SK-N-DZ (cell line): ENCODE measurements around the gene YJEFN3.

Source experiments
- DNase-seq: peaks from one replicate; pipeline ENCODE4 v3.0.0-alpha.2; 2015; ENCODE audit warnings: low spot score

YJEFN3 gene

DNA sequence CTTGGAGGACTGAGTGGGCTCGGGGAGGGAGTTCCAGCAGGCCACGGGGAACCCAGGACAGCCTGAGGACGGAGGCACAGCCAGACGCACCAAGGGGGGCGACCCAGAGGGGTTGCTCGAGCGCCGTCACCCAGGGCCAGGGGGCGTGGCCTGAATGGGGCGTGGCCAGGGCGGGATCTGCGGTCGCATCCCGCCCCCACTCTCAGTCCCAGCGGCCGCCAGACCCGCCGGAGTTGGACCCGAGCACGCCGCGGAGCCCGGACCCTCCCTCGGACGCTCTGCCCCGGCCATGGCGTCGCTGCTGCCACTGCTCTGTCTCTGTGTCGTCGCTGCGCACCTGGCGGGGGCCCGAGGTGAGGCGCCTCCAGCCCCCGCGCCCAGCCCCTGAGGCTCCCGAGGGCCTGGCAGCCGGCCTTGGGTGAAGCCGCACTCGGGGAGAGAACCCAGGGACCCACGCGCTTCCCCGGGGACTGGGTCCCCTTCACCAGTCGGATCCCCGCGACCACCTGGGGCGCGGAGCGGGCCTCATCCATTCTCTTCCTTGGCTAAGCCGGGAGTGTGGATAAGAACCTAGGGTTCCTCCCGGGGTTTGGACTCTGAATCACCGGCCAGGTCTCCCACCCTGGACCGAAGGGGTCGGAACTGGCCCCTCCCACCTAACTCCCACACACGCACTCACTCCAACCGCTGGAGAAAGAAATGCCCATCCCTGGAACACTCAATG lies 9.5 kb downstream of the YJEFN3 start, which contains the start of gene CILP2:
Gene CILP2, plus strand, starts transcription at position 205 of the 724 bp plus-strand sequence. Its CDS starts 85 bp downstream, at position 290.
- peak; percentile 50 for DNase-seq

DNA sequence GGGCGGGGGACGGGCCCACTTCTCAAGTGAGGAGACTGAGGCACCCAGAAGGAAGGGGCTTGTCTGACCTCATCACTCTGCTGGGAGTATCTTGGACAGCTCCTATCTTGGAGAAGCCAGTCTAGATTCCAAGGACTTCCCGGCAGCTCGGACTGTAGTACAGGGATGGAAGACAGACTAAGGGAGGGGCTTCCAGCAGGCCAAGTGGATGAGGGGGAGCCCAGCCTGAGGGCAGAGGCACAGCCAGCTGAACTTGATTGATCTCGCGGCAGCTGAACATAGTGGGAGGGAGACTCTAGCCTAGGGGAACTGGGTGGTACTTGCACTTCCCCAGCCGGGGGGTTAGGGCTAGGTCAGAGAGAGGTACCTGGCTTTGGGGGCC lies 10.1 kb downstream of the YJEFN3 start:
- no peak for DNase-seq

DNA sequence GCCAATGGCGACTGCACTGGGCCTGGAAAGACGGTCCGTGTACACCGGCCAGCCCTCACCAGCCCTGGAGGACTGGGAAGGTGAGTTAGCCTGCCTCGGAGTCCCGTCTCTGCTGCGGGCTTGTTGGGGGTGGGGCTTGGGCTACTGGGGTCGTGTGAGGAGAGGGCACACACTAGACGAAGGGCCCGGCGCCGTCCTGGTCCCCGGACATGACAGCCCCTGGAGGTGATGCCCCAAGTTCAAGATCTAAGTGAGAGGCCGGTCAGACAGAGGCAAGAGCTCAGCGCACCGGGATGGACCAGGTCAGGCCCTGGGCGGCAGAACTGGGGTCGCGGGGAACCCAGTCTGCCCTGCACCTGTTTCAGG lies 11.0 kb downstream of the YJEFN3 start:
- DNase-seq, result no peak

DNA sequence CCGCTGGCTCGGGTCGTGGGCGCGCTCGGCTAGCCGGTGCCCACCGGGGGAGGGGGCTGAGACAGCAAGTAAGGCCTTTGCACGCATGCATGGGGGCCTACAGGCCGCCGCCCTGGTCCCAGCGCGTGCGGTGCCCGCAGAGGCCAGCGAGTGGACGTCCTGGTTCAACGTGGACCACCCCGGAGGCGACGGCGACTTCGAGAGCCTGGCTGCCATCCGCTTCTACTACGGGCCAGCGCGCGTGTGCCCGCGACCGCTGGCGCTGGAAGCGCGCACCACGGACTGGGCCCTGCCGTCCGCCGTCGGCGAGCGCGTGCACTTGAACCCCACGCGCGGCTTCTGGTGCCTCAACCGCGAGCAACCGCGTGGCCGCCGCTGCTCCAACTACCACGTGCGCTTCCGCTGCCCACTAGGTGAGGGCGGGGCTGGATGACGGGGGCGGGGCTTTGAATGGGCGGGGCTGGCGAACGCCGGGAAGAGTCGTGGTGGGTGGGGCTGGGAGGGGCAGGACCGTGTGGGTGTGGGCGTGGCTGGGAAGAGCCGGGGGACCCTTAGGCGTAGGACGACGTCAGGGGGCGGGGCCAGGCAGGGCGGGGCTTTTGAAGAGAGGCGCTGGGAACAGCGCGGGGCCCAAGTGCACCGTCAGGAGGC lies 11.5 kb downstream of the YJEFN3 start:
- peak; percentile 40 for DNase-seq

DNA sequence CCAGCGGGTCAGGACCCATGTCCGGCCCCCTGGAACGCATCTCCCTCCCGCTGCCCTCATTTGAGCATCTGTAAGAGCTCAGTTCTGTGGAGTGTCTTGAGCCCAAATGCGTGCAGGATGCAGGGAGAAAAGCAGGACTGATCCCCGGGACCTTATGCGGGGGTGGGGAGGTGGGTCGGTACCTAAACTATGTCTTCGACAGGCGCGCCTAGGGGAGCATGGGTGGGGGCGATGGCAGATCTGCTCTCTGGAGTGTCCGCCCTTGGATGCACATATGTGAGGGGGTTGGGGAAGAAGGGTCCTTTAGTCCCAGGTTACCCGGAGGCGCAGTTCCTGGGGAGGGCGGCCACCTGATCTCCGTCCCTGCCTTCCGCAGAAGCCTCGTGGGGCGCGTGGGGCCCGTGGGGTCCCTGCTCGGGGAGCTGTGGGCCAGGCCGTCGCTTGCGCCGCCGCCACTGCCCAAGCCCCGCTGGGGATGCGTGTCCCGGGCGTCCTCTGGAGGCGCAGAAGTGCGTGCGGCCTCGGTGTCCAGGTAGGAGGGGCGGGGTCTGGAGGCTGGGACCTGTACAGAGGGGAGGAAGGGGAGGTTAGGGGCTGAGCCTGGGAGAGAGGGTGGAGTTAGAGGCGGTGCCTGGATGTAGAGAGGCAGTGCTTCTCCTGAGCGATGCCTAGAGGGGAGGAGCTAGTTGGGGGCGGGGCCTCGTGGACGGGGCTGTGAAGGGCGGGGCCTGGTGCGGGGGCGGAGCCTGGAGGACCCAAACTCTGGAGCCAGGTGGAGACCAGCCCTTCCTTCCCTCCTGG lies 12.2 kb downstream of the YJEFN3 start:
- DNase-seq, result peak; percentile 72

DNA sequence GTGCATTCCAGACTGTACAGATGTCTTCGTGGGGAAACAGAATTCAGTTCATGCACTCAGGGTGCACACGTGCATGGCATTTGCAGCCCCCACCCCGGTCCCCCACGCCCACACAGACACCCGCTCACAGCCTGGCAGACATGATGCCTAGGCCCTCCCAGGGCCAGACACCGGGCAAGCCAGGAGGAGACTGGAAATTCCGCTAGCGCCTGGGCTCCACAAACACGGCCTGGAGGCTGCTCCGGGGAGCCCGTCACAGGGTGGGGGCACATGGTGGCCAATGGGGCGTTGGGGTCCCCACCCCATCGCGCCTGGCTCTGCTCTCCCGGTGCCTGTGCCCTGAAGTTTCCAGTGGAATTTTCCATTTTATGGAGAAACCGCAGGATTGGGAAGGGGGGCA lies 12.9 kb downstream of the YJEFN3 start:
- DNase-seq, result no peak

DNA sequence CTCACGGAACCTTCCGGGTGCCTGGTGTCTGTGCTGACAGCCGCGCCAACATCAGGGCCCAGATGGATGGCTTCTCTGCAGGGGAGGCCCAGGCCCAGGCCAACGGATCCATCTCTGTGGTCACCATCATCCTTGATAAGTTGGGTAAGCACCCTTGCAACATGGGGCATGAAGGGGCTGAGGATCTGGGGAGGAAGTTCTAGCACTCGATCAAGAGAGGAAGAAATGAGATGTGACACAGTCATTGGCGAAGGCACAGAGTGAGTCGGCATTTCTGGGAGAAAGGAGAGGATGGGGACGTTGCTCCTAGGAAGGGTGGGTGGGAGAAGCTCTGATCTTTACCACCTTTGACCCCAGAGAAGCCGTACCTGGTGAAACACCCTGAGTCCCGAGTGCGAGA lies 13.8 kb downstream of the YJEFN3 start:
- DNase-seq, result no peak

DNA sequence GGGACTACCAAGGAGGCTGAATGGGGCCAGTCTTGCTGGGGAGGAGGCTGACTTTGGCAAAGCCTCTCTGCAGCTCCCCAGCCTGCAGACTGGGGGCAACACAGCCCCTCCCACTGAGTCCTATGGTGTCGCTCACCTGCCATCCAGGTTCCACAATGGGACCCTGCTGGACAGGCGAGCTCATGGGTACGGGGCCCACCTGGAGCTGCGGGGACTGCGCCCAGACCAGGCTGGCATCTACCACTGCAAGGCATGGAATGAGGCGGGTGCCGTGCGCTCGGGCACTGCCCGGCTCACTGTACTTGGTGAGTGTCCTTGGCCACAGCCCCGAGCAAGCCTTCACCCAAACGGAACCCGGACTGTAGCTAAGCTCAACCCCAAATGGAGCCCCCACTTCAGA lies 14.4 kb downstream of the YJEFN3 start:
- DNase-seq, result no peak

DNA sequence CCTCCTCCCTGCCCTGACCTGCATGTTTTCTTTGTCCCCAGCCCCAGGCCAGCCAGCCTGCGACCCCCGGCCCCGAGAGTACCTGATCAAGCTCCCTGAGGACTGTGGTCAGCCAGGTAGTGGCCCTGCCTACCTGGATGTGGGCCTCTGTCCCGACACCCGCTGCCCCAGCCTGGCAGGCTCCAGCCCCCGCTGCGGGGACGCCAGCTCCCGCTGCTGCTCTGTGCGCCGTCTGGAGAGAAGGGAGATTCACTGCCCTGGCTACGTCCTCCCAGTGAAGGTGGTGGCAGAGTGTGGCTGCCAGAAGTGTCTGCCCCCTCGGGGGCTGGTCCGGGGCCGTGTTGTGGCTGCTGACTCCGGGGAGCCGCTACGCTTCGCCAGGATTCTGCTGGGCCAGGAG lies 14.9 kb downstream of the YJEFN3 start:
- DNase-seq, result no peak

DNA sequence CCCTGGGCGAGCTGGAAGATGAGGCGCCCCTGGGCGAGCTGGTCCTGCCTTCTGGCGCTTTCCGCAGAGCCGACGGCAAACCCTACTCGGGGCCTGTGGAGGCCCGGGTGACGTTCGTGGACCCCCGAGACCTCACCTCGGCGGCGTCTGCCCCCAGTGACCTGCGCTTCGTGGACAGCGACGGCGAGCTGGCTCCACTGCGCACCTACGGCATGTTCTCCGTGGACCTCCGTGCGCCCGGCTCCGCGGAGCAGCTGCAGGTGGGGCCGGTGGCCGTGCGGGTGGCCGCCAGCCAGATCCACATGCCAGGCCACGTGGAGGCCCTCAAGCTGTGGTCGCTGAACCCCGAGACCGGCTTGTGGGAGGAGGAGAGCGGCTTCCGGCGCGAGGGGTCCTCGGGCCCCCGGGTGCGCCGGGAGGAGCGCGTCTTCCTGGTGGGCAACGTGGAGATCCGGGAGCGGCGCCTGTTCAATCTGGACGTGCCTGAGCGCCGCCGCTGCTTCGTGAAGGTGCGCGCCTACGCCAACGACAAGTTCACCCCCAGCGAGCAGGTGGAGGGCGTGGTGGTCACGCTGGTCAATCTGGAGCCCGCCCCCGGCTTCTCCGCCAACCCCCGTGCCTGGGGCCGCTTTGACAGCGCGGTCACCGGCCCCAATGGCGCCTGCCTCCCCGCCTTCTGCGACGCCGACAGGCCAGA lies 15.7 kb downstream of the YJEFN3 start:
- no peak for DNase-seq

DNA sequence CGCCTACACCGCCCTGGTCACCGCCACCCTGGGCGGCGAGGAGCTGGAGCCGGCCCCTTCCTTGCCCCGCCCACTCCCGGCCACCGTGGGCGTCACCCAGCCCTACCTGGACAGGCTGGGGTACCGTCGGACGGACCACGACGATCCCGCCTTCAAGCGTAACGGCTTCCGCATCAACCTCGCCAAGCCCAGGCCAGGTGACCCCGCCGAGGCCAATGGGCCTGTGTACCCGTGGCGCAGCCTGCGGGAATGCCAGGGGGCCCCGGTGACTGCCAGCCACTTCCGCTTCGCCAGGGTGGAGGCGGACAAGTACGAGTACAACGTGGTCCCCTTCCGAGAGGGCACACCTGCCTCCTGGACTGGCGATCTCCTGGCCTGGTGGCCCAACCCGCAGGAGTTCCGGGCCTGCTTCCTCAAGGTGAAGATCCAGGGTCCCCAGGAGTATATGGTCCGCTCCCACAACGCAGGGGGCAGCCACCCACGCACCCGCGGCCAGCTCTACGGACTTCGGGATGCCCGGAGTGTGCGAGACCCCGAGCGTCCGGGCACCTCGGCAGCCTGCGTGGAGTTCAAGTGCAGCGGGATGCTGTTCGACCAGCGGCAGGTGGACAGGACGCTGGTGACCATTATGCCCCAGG lies 16.4 kb downstream of the YJEFN3 start:
- no peak for DNase-seq

DNA sequence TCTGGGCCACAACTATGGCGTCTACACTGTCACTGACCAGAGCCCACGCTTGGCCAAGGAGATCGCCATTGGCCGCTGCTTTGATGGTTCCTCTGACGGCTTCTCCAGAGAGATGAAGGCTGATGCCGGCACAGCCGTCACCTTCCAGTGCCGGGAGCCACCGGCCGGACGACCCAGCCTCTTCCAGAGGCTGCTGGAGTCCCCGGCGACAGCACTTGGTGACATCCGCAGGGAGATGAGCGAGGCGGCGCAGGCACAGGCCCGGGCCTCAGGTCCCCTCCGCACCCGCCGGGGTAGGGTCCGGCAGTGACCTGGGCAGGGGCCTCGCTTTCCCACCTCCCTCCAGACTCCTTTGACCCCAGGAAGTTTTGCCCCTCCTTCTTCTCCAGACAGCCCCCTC lies 17.0 kb downstream of the YJEFN3 start:
- DNase-seq, result no peak

DNA sequence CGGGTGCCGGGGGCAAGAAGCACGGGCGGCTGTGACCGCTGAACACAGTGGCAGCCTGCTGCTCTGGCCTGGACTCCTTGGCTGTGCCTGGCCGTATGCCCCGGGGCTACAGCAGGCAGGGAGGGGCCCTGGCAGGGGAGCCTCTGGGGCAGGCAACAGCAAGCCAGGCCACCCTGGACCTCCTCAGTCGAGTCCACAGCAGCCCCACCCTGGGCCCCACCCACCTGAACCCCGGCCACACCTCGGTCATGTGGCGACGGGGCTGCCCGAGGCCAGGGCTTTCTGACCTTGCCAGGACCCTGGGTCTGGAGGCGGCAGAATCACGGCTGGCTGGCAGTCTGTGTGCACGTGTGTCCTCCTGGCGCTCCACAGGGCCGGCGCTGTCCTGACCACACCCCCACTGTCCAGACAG lies 18.0 kb downstream of the YJEFN3 start:
- no peak for DNase-seq

DNA sequence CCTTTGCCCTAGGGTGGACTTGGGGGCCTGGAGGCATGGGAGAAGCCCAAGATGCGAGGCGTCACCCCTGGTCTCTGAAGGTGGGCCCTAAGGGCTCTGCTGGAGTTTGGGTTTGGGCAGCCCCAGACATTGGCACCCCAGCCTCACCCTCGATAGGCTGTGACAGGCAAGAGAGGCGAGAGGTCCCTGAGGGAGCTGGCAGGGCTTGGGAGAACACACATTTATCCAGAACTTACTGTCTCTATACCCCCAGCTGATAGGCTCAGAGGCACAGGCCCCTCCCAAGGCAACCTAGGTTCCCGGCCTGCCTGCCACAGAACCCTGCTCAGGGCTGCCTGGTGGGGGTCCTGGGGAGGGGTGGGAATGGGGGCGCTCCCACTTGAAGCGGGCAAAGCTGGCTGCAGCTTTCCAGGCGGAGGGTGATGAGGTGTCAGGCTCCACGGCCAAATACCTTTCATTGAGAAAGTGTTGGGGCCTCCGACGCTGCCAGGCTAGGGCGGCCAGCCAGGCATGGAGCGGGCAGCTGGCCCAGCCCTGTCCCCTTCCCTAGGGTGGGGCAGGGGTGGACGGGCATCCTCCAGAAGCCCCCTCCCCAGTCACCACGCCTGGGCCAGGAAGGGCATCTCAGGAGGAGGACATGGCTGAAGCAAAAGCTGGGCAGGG lies 19.1 kb downstream of the YJEFN3 start:
- DNase-seq, result no peak

DNA sequence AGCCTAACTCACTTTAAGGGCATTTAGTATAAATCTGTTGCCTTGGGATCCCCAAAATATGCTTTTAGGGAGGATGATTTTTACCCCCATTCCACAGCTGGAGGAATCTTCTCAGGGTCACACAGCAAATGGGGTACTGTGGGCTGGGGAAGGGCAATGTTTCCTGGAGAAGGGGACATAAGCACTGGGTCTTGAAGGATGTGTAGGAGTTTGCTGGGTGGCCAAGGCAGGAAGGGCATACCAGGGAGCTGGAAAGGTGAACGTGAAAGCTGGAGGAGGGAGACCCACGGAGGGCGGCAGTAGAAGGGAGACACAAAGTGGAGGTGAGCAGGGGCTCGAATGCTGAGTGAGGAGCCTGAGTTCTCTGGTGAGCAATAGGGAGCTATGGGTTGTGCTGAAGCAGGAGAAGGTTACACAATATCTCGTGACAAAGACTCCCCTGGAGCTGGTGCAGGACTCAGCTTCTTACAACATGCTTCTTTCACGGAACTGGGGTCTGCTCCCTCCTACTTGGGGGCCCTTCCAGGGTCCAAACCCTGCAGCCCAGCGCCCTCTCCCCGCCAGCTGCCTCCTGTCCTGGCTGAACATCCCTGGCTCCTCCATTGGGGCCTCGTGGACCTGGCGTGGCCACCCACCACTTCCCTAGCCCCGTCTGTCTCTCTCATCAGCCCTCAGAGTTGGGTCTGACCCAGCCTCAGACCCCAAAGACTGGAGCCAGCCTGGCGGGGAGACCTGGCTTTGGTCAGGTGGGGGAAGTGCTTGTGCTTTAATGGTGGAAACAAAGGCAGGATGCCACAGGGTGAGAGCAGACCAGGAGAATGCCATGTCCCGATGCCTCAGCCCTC lies 20.4 kb downstream of the YJEFN3 start:
- DNase-seq, result no peak

DNA sequence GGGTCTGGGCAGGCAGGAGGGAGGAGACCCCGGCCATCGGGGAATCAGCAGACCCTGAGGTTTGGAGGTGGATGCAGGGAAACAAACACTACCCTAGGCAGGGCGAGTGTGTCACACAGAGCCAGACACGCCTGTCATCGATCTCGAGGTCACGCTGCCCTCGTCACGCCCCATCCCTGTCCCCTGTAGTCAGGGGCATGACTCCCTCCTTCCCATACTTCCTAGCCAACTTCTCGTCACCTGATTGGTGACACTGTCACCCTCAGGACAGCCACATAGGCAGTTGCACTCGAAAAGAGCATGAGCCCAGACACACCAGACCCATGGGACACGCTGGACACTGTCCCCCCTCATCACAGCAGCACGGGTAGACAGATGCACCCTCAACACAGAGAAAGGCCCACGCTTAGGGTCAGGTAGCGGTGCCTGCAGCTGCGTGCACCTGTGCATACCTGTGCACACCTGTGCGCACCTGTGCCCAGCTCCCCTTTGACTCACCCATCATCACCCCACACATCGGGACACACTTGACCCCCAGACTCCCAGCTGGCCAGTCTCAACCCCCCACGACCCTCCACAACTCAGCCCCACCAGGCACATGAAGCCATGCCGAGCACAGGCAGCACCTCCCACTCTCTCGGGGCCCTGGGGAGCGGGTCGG lies 21.2 kb downstream of the YJEFN3 start:
- no peak for DNase-seq

DNA sequence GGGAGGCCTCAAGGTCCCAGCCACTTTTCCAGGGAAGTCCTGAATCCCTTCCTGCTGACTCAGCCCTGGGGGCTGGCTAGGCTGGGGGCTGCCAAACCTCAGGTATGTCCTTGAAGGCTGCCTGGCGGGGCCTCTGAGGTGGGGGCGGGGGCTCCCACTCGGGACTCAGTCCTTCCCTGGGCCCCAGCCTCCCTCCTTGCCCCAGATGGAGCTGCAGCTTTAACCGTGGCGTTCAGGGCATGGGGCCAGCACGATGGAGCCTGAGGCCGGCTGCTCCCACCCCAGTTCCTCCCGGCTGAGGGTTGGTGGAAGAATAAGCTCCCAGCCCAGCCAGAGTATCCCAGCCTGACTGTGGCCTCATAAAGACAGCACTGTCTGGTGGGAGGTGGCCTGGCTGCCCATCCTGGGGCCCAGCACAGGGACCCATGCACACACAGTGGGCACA lies 21.8 kb downstream of the YJEFN3 start:
- no peak for DNase-seq

DNA sequence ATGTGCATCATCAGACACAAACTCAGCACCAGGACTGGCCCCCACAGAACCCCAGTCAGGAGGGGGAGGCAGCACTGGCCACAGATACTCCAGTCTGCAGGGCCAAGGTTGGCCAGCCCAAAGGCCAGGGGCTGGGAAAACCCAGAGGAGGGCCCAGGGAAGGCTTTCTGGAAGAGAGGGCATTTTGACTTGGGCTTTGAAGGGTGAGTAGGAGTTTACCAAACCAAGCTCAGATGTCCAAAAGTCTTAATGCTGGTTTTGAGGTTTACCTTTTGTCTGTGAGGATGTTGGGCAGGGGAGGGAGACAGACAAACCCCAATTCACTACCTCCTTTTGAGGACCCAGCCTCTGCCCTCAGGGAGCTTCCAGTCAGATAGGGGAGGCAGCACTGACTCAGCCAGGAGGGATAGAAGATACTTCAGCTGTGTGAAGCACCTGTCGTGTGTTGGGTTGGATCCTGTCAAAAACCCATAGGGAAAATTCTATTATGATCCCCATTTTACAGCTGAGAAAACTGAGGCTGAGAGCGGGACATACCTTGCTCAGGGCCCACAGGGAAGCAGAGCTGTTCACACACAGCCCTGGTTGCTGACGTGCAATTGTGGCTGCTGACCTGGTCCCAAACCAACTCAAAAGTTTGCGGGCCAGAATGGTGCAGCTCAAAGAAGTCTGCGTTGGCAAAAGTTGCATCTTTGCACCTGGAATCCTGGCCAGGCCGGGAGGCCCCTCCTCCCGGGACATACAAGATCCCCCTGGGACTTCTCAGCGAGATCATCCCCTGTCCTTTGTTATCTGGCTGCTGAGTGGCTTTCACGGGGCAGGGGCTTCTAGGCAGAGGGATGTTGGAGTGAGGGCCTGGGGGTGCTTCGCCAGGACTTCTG lies 22.5 kb downstream of the YJEFN3 start:
- peak; percentile 47 for DNase-seq

DNA sequence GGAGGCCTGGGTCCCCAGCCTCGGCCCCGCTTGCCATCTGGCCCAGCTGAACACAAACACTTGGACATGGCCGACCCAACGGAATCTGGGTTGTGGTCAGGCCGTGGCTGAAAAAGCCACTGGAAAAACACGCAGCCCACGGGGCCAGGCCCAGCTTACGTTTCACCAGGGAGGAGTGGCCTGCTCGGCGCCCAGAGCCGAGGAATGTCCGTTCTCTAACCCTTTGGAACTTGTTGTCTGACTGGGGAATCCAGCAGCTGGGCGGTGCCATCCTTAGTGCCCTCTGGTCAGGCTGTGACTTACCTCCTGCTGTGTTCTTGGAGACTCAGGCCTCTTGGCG lies 23.1 kb downstream of the YJEFN3 start:
- DNase-seq, result no peak
